Pulmonary artery endothelial cell (primary cell): ENCODE measurements around the gene ATXN7L1. TPM values are rescaled to one million over a fixed set of nuclear protein-coding genes. Genes with fewer than 3 reads are reported as not detected.
"Not testable (repeated sequence)": the region's sequence is repeated elsewhere in the genome, so short reads cannot be mapped to it uniquely, and the experiment has no call there.

Source experiments
- DNase-seq: peaks from one replicate; pipeline ENCODE4 v3.0.0-alpha.2; 2011; ENCODE audit warnings: low read depth, low spot score
- total RNA-seq: library from RNA; depleted of rRNA; stranded (reverse); fragments of >200 nt; gene quantifications from 2 replicates; pipeline ENCODE4 v1.2.3, GENCODE V29; 2014

ATXN7L1 gene
- total RNA-seq, 1 donor from 2014 or later, result 2.8 TPM

GRCh38 chr7:105710720-105711119, 165.7 kb downstream of the ATXN7L1 start:
- DNase-seq, result not testable (repeated sequence)

- no peak for DNase-seq
Observed at GRCh38 chr7:105708763-105709080, 167.7 kb downstream of the ATXN7L1 start.

GRCh38 chr7:105707967-105708762, 168.2 kb downstream of the ATXN7L1 start:
- no peak for DNase-seq

GRCh38 chr7:105707381-105707780, 169.0 kb downstream of the ATXN7L1 start:
- no peak for DNase-seq

GRCh38 chr7:105705427-105705826, 171.0 kb downstream of the ATXN7L1 start:
- no peak for DNase-seq

- DNase-seq, result no peak
Observed at GRCh38 chr7:105703207-105703930, 173.0 kb downstream of the ATXN7L1 start.

GRCh38 chr7:105699568-105700236, 176.7 kb downstream of the ATXN7L1 start:
- DNase-seq, result no peak

GRCh38 chr7:105698531-105698930, 177.9 kb downstream of the ATXN7L1 start:
- DNase-seq, result no peak

GRCh38 chr7:105697753-105698152, 178.6 kb downstream of the ATXN7L1 start:
- no peak for DNase-seq

GRCh38 chr7:105697169-105697568, 179.2 kb downstream of the ATXN7L1 start:
- DNase-seq, result not testable (repeated sequence)

- DNase-seq, result no peak
Observed at GRCh38 chr7:105693576-105693975, 182.8 kb downstream of the ATXN7L1 start.

GRCh38 chr7:105691680-105692564, 184.5 kb downstream of the ATXN7L1 start:
- peak; percentile 74 for DNase-seq

- peak; percentile 48 for DNase-seq
Observed at GRCh38 chr7:105691082-105691679, 185.2 kb downstream of the ATXN7L1 start.

- DNase-seq, result no peak
Observed at GRCh38 chr7:105690325-105690945, 186.0 kb downstream of the ATXN7L1 start.

GRCh38 chr7:105689067-105689819, 187.2 kb downstream of the ATXN7L1 start:
- no peak for DNase-seq

GRCh38 chr7:105688617-105689016, 187.8 kb downstream of the ATXN7L1 start:
- DNase-seq, result no peak

GRCh38 chr7:105685161-105685560, 191.2 kb downstream of the ATXN7L1 start:
- DNase-seq, result no peak

GRCh38 chr7:105682341-105683060, 193.9 kb downstream of the ATXN7L1 start:
- no peak for DNase-seq
